Muscle of arm (tissue), 12 donors: Measurements from ENCODE around the gene MFSD1. TPM values are rescaled to one million over a fixed set of nuclear protein-coding genes. Genes with fewer than 3 reads are reported as not detected.

Source experiments
- DNase-seq: peaks from one replicate; pipeline ENCODE4 v3.0.0-alpha.2; 2013
- polyA plus RNA-seq, 12 donors: library from polyadenylated mRNA; unstranded; fragments of 120-200 nt; gene quantifications; one replicate each; pipeline ENCODE4 v1.2.1, GENCODE V29; 2013; ENCODE audit not compliant: insufficient read length in 12 of 12

MFSD1 gene
- polyA plus RNA-seq, 12 donors, result 21.9 to 43.7 (median 29.8) TPM; not detected in 1

- DNase-seq, result peak; percentile 30
These were observed 785 bp downstream of the MFSD1 start for GRCh38 chr3:158802409-158803268.

- DNase-seq, result no peak
These were observed 2.6 kb downstream of the MFSD1 start for GRCh38 chr3:158804441-158804840.

GRCh38 chr3:158808697-158809096, 6.8 kb downstream of the MFSD1 start:
- DNase-seq, result no peak

GRCh38 chr3:158809642-158810041, 7.8 kb downstream of the MFSD1 start:
- DNase-seq, result no peak

GRCh38 chr3:158810823-158811724, 9.2 kb downstream of the MFSD1 start:
- no peak for DNase-seq

- no peak for DNase-seq
These were observed 17.4 kb downstream of the MFSD1 start for GRCh38 chr3:158819282-158819681.

- DNase-seq, result no peak
These were observed 18.7 kb downstream of the MFSD1 start for GRCh38 chr3:158820521-158820920.

GRCh38 chr3:158821847-158822246, 20.0 kb downstream of the MFSD1 start:
- DNase-seq, result no peak

- DNase-seq, result no peak
These were observed 21.6 kb downstream of the MFSD1 start for GRCh38 chr3:158823426-158823825.

GRCh38 chr3:158827773-158828172, 25.9 kb downstream of the MFSD1 start:
- no peak for DNase-seq

GRCh38 chr3:158830391-158830790, 28.5 kb downstream of the MFSD1 start:
- DNase-seq, result no peak

- no peak for DNase-seq
These were observed 30.0 kb downstream of the MFSD1 start for GRCh38 chr3:158831861-158832260.

GRCh38 chr3:158835631-158836030, 33.8 kb downstream of the MFSD1 start:
- DNase-seq, result no peak

- no peak for DNase-seq
These were observed 34.5 kb downstream of the MFSD1 start for GRCh38 chr3:158836312-158836711.

GRCh38 chr3:158837240-158837639, 35.4 kb downstream of the MFSD1 start:
- no peak for DNase-seq

GRCh38 chr3:158839966-158840365, 38.1 kb downstream of the MFSD1 start:
- DNase-seq, result no peak

- no peak for DNase-seq
These were observed 39.5 kb downstream of the MFSD1 start for GRCh38 chr3:158841387-158841786.

- DNase-seq, result no peak
These were observed 41.1 kb downstream of the MFSD1 start for GRCh38 chr3:158842976-158843375.

- DNase-seq, result peak; percentile 1
These were observed 44.0 kb downstream of the MFSD1 start for GRCh38 chr3:158845765-158846350.

- no peak for DNase-seq
These were observed 45.1 kb downstream of the MFSD1 start for GRCh38 chr3:158846803-158847451.

- no peak for DNase-seq
These were observed 45.6 kb downstream of the MFSD1 start for GRCh38 chr3:158847452-158847821.

- no peak for DNase-seq
These were observed 46.0 kb downstream of the MFSD1 start for GRCh38 chr3:158847885-158848284.
